Daoy (cell line): ENCODE results near the gene CT45A9. TPM values are rescaled to one million over a fixed set of nuclear protein-coding genes. Genes with fewer than 3 reads are reported as not detected.
"Not testable (repeated sequence)": the region's sequence is repeated elsewhere in the genome, so short reads cannot be mapped to it uniquely, and the experiment has no call there.

Source experiments
- DNase-seq: peaks from one replicate; pipeline ENCODE4 v3.0.0-alpha.2; 2015; ENCODE audit warnings: low read depth
- total RNA-seq: library from RNA; depleted of rRNA; stranded (reverse); fragments of >200 nt; shearing (Covaris generic); gene quantifications from 2 replicates; pipeline ENCODE4 v1.2.3, GENCODE V29; 2014; rRNA removed

Gene CT45A9
- total RNA-seq, result not detected in 2 replicates

GRCh38 chrX:135871712-135872111 is at the start of gene CT45A9:
Gene CT45A9 (minus strand): TSS chrX:135871812. CDS start chrX:135868061, 3,751 bp downstream.
- not testable (repeated sequence) for DNase-seq

GRCh38 chrX:135920516-135920915 is 48.9 kb upstream of the CT45A9 start:
- DNase-seq, result not testable (repeated sequence)

- DNase-seq, result no peak
Measured at GRCh38 chrX:135914404-135914803, 42.8 kb upstream of the CT45A9 start.

- no peak for DNase-seq
Measured at GRCh38 chrX:135910251-135910650, 38.6 kb upstream of the CT45A9 start.

- no peak for DNase-seq
Measured at GRCh38 chrX:135893294-135893817, 21.7 kb upstream of the CT45A9 start, which contains the start of the genes CT45A10 and SAGE1. Gene CT45A10 (minus strand): TSS chrX:135893444. CDS start chrX:135885344, 8,100 bp downstream. Gene SAGE1 (plus strand): TSS chrX:135893716. CDS start chrX:135896243, 2,527 bp downstream.

- DNase-seq, result no peak
Measured at GRCh38 chrX:135892781-135893180, 21.2 kb upstream of the CT45A9 start.

- DNase-seq, result no peak
Measured at GRCh38 chrX:135890087-135890585, 18.5 kb upstream of the CT45A9 start.

GRCh38 chrX:135888976-135889375 is 17.4 kb upstream of the CT45A9 start:
- DNase-seq, result peak; percentile 35

- DNase-seq, result not testable (repeated sequence)
Measured at GRCh38 chrX:135888230-135888629, 16.6 kb upstream of the CT45A9 start.

- DNase-seq, result not testable (repeated sequence)
Measured at GRCh38 chrX:135882741-135883140, 11.1 kb upstream of the CT45A9 start.

GRCh38 chrX:135854438-135854837 is 17.2 kb downstream of the CT45A9 start, which contains the start of gene CT45A8:
Gene CT45A8 (minus strand): TSS chrX:135854538. CDS start chrX:135850783, 3,755 bp downstream.
- not testable (repeated sequence) for DNase-seq

GRCh38 chrX:135837180-135837579 is 34.4 kb downstream of the CT45A9 start, which contains the start of gene CT45A7:
Gene CT45A7 (minus strand): TSS chrX:135837280. CDS start chrX:135833533, 3,747 bp downstream.
- DNase-seq, result not testable (repeated sequence)

GRCh38 chrX:135819912-135820311 is 51.7 kb downstream of the CT45A9 start, which contains the start of gene CT45A2:
Gene CT45A2 (minus strand): TSS chrX:135820012. CDS start chrX:135816265, 3,747 bp downstream.
- DNase-seq, result not testable (repeated sequence)

Other genes with a start within 250 kb of the CT45A9 start
- 34.0 and 45.7 TPM in 2 replicates for gene CT45A1, start 158.2 kb downstream of the CT45A9 start, total RNA-seq
- 27.2 and 28.3 TPM in 2 replicates for gene CT45A3, start 103.6 kb downstream of the CT45A9 start, total RNA-seq
- 10.4 and 11.1 TPM in 2 replicates for gene CT45A5, start 86.3 kb downstream of the CT45A9 start, total RNA-seq
- 25.1 and 32.5 TPM in 2 replicates for gene CT45A6, start 69.0 kb downstream of the CT45A9 start, total RNA-seq
- 0.12 and 0.69 TPM in 2 replicates for gene CT45A2, start 51.8 kb downstream of the CT45A9 start, total RNA-seq
- gene CT45A7, start 34.5 kb downstream of the CT45A9 start, total RNA-seq, result not detected in 2 replicates
- 0.12 and 0.69 TPM in 2 replicates for gene CT45A8, start 17.3 kb downstream of the CT45A9 start, total RNA-seq
- 0.51 and 1.8 TPM in 2 replicates for gene CT45A10, start 21.6 kb upstream of the CT45A9 start, total RNA-seq
- gene SAGE1, start 21.9 kb upstream of the CT45A9 start, total RNA-seq, result not detected in 2 replicates
- 23.1 and 24.0 TPM in 2 replicates for gene MMGT1, start 102.2 kb upstream of the CT45A9 start, total RNA-seq
- 13.6 and 13.7 TPM in 2 replicates for gene SLC9A6, start 113.6 kb upstream of the CT45A9 start, total RNA-seq